ENCODE data around the gene L3MBTL4.

GRCh38 chr18:6273423-6273822 lies 141.3 kb downstream of the L3MBTL4 start:
- no peak for TF ChIP-seq TCF12 (IDR thresholded peaks at IDR 0.05)
- no peak for TF ChIP-seq CHD2 (IDR thresholded peaks at IDR 0.05; ENCODE audit: low read length, partially characterized antibody)
- TF ChIP-seq MEF2A (IDR thresholded peaks at IDR 0.05; ENCODE audit: borderline replicate concordance, low read depth): no peak
- TF ChIP-seq EZH2phosphoT487 (IDR thresholded peaks at IDR 0.05; ENCODE audit: borderline replicate concordance, low read depth): no peak
- no peak for TF ChIP-seq SMC3 (IDR thresholded peaks at IDR 0.05; ENCODE audit: low read depth, low read length)

Data from SK-N-SH (cell line).